Omental fat pad (tissue), 4 donors: Measurements from ENCODE around the gene ADGB. TPM values are rescaled to one million over a fixed set of nuclear protein-coding genes. Genes with fewer than 3 reads are reported as not detected.

Experiments used
- ATAC-seq: fragments of 150-250 bp; one replicate; pipeline ENCODE4 v1.9.1; 2016; ENCODE audit warnings: mild to moderate bottlenecking, moderate library complexity; ENCODE audit not compliant: low FRiP score
- DNase-seq: peaks from one replicate; pipeline ENCODE4 v3.0.0-alpha.2; 2019; ENCODE audit warnings: low spot score
- total RNA-seq, 4 donors: library from RNA; depleted of rRNA; stranded (reverse); fragments of >200 nt; gene quantifications; one replicate each; pipeline ENCODE4 v1.1.0, GENCODE V29; 2016
- TF ChIP-seq, protein P1 (sequence below), 3 donors: fragments of 450-650 bp; IDR thresholded peaks; one replicate each; pipeline ENCODE4 v1.5.1; 2016 to 2017; ENCODE audit warnings: antibody characterized with exemption in 3 of 3, mild to moderate bottlenecking in 3 of 3, moderate library complexity in 2 of 3

Gene ADGB
- total RNA-seq, 4 donors from 2014 or later, result not detected

DNA sequence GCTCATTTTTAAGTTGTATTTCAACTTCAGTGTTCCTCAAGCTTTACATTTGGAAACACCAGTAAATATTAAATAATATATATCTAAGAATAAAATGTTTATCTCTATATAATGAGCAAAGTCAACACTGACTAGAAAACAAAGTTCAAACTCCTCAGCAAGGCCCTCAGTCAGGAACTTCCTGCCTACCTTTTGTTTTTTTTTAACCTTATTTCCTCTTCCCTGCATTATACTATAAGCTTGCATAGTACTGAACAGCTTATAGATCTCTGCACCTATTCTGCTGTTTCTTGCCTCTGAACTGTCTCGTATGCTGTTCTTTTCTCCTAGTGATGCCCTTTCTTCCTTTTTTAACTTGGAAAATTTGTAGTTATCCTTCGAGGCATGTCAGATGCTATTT is 29.6 kb downstream of the ADGB start:
- DNase-seq, result no peak
- no peak for ATAC-seq
- TF ChIP-seq, protein P1, sequence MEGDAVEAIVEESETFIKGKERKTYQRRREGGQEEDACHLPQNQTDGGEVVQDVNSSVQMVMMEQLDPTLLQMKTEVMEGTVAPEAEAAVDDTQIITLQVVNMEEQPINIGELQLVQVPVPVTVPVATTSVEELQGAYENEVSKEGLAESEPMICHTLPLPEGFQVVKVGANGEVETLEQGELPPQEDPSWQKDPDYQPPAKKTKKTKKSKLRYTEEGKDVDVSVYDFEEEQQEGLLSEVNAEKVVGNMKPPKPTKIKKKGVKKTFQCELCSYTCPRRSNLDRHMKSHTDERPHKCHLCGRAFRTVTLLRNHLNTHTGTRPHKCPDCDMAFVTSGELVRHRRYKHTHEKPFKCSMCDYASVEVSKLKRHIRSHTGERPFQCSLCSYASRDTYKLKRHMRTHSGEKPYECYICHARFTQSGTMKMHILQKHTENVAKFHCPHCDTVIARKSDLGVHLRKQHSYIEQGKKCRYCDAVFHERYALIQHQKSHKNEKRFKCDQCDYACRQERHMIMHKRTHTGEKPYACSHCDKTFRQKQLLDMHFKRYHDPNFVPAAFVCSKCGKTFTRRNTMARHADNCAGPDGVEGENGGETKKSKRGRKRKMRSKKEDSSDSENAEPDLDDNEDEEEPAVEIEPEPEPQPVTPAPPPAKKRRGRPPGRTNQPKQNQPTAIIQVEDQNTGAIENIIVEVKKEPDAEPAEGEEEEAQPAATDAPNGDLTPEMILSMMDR (IDR thresholded peaks at IDR 0.05), result no peak

DNA sequence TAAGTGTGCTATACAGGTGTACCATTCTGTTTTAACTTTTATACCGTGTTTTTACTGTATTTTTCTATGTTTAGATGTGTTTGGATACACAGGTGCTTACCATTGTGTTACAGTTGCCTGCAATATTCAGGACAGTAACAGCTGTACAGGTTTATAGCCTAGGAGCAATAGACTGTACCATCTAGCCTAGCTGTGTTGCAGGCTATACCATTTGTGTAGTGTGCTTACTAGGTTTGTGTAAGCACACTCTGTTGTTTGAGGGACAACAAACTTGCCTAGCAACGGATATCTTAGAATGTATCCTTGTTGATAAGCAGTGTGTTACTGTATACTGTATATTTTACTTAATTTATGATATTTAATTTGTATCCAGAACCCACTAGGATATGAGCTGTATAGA is 35.2 kb downstream of the ADGB start:
- TF ChIP-seq, protein P1 (IDR thresholded peaks at IDR 0.05), result no peak
- no peak for DNase-seq
- ATAC-seq, result no peak

DNA sequence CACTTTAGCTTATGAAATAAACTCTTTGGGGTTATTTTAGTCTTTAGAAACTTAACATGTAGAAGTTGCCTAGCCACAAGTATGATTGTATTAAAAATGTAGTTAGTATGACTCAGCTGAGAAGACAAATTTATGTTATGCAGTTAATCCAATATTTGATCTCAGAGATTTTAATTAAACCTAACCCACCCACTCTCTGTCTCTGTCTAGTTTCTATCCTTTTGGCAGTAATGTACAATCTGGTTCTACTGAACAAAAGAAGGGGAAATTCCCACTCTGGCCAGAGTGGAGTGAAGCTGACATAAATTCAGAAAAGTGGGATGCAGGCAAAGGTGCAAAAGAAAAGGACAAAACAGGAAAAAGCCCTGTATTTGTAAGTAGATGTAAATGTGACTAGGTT is 36.4 kb downstream of the ADGB start:
- TF ChIP-seq, protein P1 (IDR thresholded peaks at IDR 0.05), result no peak
- DNase-seq, result no peak
- no peak for ATAC-seq

DNA sequence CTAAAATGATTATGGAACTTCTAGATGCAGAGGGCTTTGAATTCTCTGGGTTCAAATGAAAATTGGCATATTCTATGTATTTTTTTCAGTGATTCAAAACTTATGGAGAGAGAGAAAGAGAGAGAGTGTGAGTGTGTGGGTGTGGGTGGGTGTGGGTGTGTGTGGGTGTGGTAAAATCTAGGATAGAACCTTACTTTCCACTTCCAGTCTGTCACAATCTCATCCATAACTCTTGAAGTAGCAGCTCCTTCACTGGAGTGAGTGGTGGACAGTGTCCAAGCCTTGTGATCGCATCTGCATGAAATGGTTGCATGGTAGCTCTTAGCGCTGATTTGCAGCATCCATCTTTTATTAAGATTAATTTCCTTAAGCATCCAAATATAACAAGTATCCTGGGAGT is 37.7 kb downstream of the ADGB start:
- DNase-seq (no peak), ATAC-seq (no peak)
- TF ChIP-seq, protein P1 (IDR thresholded peaks at IDR 0.05), result no peak

DNA sequence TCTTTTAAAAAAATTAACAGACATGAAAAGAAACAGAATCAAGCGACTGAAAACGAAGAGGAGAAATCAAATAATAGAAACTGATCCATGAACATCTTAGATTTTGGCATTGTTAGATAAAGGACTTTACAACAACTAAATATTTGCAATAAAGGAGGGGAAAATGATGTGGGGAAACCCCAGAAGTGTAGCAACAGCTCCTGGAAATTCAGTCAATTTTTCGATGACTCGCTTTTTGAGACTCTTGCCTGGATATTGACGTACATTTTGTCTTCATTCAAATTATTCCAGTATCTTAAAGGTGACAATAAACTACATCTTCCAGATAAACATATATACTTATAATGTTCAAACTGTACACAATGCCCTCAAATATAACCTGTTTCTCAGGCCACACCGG is 44.1 kb downstream of the ADGB start:
- ATAC-seq, result no peak
- TF ChIP-seq, protein P1 (IDR thresholded peaks at IDR 0.05), result no peak
- no peak for DNase-seq

DNA sequence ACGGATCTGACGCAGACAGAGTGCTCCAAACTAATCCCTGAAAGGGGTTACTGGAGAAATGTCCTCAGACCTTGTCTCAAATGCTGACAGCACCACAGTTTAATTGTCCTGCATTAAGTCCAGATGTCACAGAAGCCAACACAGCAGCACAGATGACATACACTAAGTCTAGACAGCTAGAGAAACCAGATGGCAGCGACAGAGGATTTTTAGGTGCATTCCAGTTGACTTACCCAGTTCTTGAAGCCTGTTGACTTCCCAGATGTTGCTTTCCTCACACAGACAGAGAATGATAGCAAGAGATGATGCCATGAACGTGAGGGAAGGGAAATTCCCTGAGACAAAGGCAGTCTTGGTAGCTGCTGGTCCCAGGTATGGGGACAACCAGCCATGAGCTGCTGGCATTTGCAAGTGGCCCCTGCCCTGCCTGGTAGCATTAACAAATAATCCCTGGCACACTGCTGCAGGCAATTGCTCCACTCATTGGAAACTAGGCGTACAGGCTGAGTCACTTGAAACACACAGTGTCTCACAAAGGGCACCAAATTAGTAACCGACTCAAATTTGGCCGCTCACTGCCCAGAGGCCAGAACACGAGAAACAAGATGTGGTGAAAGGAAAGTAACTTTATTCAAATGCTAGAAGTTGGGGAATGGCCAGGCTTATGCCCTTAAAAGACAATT is 52.2 kb downstream of the ADGB start:
- TF ChIP-seq, protein P1 (IDR thresholded peaks at IDR 0.05), result no peak
- ATAC-seq (no peak), DNase-seq (no peak)

DNA sequence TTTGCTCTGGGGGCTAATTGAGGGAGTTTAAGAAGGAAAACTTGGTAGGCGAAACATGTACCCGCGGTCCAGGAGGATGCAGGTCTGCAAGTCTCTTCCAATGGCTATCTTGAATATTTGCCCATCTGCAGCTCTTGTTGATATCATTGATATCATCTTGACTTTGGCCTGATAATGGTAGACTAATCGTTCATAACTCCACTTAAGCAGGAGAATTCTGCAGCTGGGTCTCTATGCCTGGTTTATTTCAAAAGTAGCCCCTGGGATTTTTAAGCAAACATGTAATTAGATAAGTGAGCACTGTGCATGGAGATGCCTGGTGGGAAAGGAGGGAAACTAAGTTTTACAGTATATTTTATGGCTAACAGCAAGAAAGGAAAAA is 52.7 kb downstream of the ADGB start:
- no peak for ATAC-seq
- no peak for DNase-seq
- TF ChIP-seq, protein P1 (IDR thresholded peaks at IDR 0.05), result no peak
